ENCODE results near the gene UTF1.

UTF1 gene

DNA sequence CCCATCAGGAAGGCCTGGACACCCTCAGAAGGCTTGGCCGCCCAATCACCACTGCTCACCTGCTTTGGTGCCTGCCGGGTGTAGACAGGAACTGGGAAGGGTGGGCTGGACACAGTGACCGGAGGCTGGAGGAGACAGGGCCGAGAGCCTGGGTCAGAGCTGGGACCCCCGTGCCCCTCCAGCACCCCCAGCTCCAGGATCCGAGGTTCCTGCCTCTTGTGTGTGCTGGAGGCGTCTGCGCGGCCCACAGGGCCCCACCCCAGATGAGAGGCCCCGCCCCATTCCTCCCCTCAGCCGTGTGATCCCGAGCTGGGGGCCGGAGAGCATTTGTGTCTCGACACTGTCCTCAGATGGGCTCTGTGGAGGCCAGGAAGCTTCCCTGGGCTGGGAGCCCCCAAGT is 37.3 kb downstream of the UTF1 start:
- no peak for DNase-seq

DNA sequence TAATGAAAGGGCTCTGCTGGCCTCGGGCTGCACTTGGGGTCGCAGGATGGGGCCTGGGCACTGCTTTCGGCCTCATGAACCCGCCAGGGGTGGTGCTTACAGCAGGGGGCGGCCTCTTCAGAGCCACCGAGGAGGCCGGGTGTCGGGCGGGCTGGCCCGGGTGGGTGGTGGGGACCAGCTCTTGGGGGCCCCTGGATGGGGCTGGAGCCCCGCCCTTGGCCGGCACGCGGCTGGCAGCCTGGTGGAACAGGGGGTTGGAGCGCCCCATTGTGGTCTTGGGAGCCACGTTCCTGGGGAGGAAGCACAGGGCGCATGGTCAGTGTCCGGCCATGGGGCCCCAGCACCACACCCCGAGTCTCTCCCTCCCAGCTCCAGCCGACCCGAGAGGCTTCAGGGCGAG is 37.8 kb downstream of the UTF1 start:
- DNase-seq: no peak

DNA sequence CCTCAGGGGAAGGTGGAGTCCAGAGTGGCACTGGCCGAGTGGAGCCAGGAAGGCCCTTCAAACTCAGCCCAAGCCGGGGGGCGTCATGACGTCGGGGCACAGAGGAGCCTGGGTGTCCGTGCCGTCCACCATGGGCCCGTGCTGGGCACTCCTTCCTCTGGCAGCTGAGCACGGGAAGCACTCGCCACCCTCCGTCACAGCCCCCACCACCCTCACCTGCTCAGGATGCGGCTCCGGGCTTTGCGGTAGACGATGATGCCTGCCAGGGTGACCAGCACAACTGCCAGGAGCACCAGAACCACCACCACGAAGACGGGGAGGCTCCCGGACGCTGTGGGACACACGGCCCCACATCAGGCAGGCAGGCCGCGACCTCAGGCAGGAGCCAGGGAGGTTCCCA is 38.5 kb downstream of the UTF1 start:
- no peak for DNase-seq

DNA sequence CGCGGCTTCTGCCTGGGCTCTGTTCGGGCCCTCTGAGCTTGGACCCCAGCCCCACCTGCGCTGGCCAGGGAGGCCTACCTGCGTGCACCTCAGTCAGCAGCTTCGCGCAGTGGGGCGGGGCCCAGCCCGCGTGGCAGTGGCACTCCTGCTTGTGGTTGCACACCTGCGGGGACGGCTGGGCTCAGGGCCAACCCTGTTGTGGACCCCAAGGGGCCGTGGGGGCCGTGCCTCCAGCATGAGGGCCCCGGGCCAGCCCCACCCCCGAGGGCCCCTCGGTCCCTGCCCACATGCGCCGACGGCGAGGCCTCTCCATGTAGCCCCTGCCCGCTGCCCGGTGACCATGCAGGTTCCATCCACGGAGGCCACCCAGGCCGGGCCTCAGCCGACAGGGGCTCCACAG is 39.4 kb downstream of the UTF1 start:
- no peak for DNase-seq

DNA sequence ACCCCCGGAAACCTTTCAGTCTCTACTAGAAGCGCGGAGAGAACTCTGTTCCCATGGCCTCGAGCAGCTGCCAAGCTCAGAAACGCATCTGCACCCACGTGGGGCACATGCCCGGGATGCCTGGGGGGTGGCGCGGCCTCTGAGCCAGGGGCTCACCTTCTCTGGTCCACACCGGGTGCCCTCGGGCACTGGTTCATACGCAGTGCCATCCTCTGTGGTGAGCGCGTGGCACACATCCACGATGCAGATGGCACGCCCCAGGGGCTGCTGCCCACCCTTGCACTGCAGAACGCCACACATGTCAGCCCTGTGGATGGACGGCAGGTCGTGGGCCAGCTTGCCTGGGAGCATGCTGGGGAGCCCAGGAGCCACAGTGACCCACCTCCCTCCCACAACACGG is 40.2 kb downstream of the UTF1 start:
- DNase-seq: no peak

DNA sequence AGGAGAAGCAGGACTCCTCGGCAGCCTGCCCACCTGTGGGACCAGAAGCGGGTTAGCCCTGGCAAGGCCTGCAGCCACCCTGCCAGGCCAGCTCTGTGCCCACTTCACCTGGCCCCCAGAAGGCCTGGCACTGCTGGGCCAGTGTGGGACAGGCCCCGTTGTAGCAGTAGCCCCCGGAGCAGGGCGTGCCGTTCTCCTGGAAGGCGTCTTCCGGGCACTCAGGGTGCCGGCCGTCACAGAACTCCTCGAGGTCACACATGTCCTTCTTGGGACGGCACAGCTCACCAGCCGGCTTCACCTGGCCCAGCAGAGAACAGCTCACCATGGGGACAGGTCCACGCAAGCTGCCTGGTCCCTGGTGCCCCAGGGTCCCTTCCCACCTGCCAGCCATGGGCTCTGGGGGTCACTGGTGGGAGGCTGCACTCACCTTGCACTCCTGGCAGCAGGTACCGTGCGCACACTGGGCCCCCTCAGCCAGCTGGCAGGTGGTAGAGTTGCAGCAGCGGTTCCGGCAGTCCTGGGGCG is 40.8 kb downstream of the UTF1 start:
- DNase-seq: no peak

DNA sequence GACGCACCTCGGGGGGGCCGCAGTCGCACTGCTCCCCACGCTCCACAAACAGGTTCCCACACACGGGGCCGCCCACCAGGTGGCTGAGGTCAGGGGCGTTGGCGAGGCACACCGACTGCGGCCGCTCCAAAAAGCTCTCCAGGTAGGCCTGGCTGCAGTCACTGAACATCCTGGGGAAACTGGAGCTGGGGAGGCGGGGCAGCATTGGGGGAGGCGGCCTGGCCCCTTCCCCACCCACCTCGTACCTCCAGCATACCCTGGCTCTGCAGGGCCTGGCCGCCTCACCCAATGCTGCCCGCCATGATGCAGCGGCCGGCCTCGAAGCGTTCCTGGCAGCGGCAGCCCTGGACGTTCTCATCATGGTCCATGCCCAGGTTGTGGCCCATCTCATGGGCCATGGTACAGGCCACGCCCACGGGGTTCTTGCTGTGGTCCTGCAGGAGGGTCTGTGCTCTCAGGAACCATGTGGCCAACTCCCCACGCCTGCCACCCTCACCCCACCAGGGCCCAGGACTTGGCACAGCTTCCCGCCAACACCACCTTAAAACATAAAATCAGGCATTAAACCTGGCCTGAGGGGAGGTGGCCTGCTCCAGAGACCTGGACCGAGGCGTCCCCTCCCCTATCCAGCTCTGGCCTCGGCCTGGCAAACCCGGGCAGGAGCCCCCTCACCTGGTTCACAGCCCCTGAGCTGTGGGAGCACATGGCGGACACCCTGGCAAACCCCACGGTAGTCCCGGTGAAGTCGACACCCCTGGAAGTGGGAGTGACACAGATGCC is 41.7 kb downstream of the UTF1 start:
- DNase-seq: no peak

DNA sequence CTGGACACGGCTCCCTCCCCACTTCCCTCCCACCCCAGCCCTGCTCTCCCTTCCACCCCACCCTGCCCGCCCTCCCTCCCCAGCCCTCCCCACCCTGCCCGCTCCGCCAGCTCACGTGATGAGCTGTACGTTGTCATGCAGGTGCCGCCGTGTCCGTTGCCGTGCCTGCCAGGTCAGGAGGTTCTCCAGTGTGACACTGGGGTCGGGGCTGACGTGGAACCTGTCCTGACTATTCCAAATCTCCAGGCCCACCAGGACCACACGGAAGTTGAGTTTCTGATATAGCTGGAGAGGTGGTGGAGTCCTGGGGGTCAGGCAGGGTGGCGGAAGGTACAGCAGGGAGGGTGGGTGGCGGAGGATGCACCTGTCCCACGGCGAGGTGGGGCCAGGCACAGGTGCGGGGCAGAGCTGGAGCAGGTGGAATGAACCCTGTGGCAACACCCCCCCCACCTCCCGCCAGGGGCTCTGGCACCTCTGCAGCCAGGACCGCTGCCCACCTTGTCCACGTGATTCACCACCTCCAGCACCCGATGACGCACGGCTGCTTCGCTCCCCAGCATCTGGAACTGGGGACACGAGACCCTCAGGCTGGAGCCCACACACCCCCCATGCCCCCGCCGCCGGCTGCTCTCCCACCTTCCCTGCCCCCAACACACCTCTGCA is 42.4 kb downstream of the UTF1 start:
- DNase-seq: no peak

DNA sequence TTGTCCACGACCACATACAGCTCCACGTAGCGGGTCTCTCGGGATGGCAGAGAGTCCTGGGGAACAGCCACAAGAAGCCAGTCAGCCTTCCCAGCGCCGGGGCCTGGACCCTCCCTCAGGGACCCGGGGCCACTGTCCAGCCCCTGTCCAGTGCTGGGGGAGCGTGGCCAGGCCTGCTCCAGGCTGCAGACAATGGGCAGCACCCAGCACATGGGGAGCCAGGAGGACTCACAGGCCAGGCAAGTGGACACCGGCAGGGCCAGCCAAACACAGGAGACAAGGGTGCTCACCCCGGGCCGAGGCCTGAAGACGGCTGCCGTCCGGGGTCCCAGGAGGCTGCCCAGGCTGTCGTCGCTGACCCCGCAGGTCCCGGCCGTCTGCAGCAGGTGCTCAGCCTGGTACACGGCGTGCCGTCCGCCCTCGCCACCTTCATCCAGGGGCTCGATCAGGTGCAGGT is 43.0 kb downstream of the UTF1 start:
- no peak for DNase-seq

DNA sequence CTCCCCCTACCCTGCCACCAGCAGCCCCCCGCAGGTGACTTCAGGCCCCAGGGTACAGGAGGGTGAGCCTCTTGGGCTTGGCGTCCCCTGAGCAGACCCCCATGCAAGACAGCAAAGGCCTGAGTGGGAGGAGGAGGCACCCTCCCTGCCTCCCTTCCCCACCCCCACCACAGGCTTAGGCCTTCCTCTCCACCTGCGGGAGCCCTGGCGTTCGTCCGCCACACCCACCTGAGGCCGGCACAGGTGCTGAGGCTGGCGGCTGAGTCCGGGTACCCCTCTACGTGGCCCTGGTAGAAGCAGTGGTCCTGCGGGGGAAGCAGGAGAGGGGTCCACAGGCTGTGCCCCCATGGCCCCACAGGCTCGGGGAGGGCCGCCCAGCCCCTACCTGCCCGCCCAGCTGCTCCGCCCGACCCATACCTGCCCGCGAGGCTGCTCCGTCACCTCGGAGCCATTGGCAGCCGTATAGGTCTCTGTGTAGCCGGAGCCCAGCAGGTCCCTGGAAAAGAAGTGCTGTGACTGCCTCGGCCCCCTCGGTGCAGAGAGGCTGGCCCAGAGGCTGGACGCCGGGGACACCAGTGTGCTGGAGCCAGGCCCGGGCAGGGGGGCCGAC is 43.6 kb downstream of the UTF1 start:
- DNase-seq: no peak

DNA sequence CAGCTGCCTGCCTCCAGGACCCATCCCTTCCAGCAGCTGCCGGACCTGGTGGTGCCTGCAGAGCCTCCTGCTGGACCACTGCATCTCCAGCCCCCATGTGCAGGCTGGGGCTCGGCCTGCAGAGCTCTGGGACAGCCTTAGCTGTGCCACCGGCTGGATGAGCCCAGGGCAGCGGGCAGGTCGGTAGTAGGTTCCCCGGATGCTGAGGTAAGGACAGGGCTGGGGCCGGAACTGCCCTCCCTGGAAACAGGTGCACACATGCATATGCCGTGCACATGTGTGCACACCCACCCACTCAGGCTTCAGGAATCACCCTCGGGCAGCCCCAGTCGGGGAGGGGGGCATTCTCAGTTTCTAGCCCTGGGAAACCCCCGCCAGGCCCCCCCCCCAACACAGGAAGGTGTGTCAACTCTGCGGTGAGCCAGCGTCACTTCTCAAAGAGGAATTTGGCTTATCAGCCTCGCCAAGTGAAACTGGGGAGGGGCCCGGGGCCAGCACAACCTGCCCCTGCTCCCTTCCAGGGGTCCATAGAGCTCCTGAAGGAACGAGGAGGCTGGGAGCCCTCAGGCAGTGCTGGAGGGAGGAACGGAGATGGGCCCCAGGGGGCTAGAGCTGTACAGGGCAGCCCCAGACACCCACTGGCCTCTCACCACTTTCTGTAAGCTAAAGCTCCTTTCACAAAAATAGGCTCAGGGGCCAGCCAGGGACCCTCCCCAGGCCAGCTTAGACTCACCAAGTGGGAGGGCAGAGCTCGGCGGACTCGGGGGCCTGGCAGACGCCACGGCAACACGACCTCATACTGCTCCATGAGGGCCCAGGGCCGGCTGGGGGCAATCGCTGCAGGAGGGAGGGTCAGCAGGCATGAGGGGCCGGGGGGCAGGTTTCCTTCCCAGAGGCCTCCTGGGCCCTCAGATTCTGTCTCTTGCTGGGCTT is 45.0 kb downstream of the UTF1 start:
- DNase-seq: no peak

DNA sequence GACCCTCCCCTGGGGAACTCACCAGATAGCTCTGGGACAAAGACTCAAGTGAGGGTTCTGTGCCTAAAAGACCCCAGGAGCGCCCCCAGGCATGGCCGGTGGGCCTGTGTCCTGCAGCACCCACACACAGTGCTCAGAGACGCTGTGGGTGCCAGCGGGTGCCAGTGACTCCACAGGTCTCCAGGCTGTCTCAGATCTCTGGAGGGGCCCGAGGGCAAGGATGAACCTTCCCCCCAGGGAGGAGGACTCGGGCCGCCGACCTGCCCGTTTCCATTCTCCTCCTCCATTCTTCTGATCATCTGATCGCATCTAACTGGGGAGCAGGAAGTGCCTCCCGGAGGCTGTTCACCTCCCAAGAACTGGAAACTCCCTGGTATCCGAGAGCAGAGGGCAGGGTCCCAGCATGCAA is 45.7 kb downstream of the UTF1 start:
- no peak for DNase-seq

DNA sequence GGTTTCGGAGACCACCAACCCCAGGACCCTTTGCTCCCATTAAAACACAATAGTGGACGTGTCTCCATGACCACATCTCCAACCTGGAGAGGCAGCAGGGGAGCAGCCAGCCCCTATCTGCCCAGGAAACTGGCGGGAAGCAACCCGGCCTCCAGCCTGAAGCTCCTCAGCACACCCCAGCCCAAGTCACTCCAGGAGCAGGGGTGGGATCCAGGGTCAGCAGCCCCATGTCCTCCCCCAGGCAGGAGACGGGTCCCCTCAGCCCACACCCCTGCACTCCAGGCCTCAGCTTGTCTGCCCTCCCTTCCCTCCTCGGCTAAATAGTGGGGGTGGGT is 46.0 kb downstream of the UTF1 start:
- no peak for DNase-seq

DNA sequence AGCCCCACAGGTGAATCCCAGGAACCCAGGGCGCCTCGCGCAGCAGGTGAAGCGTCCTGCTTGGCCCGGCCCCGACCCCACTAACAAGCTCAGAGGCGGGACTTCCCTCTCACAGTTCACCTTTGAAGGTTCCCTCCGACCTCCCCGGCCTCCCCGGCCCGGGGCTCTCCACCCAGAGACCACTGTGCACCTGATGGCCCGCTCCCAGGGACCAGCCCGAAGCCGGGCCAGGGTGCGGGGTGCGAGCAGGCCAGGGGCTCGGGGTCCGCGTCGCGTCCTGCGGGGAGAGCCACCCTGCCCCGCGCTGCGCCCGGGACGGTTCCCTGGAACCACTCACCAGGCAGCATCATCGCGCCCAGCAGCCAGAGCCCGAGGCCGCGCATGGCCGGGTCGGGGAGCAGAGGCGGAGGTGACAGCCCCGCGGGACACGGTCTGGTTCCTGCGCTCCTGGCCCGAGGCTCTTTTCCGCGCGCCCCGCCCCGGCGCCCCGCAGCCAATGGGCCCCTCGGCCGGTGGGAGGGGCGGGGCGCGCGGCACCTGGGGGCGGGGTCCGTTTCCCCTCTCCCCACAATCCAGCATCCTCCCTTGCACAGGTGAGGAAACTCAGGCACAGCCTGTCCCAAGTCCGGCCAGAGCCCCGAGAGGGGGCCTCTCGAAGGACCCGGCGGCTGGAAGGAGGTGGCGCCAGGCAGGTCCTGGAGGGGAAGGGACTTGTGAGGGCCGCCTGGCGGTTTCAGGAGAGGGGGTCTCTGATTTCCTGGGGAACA is 46.6 kb downstream of the UTF1 start, which contains the start of gene ADAM8:
Gene ADAM8 (minus strand): TSS at position 434 of the 767 bp plus-strand sequence. CDS start 51 bp downstream, at position 383.
- DNase-seq: no peak

DNA sequence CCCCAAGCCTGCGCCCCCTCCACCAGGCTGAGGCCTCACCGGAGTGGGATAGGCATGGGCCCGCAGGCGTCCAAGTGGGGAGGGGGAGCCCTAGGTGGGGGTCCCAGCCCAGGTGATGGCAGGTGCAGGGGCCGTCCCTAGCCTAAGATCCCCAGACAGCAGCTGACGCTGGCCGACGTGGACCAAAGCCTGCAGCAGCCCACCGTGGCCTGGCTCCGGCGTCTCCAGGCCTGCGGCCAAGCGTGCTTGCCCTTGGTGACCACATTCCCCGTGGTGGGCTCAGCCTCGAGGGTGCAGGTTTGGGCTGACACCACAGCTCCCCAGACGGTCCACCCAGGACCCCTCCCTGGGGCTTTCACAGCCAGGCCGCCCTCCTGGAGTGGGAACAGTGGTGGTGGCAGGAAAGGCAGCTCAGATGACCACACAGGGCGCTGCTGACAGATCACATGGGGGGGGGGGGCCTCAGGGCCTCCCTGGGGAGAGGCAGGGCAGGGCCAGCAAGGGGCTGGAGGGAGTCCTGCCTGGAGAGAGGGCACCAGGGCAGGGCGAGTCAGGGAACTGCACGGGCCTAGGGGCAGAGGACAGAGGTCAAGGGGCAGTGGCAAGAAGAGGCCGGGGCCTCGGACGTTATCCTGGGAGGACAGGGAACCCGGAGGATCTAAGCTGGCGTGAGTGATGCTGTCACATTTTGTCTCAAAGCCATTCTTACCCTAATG is 47.4 kb downstream of the UTF1 start:
- DNase-seq: no peak

DNA sequence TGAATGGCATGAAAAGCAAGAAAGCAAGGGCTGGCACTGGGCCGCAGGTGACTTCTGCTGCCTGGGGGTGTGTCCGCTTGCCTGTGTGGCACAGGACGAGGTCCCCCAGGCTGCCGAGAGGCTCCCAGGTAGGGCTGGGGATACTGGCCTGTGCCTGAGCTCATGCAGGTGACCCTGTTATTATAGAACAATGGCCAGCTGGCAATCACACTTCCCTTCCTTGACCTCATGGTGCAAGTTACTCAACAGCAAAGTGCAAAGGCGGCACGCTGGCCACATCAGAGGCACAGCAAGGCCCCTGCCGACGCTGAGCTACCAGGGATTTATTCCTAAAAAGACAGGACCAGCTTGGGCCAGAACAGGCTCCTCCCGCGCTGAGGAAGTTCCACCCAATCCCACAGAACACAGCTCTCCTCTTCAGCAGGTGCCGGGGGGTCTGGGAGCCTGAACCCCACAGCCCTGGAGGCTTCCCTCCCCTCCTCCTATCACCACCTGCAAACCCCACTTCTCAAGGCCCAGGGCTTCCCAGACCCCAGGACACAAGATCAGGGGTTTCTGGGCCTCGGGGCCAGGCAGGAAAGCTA is 48.1 kb downstream of the UTF1 start:
- DNase-seq: no peak

DNA sequence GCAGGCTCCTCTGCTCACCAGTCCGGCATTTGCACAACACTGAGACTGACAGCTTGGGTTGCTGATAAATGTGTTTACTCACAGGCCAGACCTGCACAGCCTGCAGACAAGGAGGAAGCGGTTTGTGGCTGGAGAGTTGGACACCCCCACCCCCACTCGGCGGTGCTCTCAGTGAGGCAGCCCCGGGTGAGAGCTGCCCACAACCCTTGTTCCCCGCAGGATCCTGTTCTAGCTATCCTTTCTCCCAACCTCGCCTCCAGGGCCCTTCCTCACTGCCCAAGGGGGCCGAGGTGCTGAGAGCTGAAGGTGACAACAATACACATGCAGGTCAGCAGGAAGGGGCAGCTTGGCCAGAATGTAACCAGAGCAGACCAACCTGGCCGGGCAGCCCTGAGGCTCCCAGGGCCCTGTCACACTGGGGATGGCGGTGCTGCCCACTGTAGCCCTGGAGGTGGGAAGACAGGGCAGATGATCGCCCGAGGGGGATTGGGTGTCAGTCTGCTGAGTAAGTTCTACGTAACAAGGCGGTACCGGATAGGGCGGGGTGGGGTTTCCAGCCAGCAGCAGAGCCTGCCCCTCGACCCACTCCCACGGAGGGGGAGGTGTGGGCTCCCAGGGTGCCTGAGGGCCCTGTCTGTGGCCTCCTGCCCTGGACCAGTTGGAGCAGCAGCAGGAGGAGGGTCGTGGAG is 48.7 kb downstream of the UTF1 start:
- DNase-seq: no peak

DNA sequence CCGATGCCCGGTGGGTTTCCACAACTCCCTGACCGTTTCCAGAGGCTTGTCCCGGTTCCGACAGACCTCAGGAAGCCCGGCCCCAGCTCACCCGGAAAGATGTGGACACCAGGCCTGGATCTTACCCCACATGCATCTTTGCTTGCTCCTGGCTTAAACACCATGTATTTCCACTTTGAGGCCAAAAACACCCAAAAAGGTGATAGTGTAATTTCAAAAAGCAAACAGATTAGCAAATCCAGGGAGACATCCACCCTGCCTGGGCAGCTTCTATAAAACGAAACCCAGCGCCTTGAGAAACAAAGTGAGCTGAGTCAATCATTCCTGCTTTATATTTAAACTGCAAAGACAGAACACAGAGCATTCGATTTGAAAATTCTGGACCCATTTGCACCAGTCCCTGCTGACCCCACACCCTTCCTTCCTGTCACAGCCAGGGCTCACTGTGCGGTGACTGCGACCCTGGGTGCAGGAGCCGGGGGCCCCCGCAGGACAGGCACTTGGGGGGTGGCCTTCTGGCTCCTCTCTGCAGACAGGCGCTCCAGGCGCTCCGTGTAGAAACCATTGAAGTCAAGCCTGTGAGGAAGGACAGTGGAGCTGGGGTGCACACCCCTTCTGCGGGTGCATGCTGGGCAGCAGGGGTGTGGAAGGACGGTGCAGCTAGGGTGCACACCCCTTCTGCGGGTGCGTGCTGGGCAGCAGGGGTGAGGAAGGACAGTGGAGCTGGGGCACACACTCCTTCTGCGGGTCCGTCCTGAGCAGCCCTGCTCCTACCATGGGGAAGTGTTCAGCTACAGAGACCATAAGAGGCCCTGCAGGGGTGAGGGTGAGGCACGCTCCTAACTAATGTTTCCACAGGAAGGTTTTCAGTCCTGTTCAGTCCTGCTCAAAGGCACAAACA is 49.6 kb downstream of the UTF1 start:
- no peak for DNase-seq

DNA sequence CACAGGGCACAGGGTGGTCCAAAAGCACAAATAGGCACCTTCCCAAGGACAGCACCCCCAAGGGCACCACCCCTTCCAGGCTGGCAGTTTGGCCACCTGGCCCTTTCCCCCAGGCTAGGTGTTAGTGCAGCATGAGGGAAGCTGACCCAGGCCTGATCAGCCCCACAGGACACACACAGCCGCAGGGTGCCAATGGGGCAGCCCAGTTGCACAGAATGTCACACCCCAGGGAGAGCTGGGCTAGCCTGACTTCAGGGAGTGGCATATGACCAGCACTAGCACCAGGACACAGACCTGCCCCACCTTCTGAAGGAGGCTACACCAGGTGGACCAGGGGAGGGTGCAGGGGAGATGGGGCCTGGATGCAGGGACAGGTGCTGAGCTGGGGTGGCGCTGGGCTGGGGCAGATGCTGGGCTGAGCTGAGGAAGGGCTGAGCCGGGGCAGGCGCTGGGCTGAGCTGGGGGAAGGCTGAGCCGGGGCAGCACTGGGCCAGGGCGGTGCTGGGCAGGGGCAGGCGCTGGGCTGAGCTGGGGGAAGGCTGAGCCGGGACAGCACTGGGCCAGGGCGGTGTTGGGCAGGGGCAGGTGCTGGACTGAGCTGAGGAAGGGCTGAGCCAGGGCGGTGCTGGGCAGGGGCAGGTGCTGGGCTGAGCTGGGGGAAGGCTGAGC is 50.5 kb downstream of the UTF1 start:
- no peak for DNase-seq
